SK-N-SH (cell line): ENCODE measurements around the gene HEPHL1. TPM values are rescaled to one million over a fixed set of nuclear protein-coding genes. Genes with fewer than 3 reads are reported as not detected.

ENCODE experiments used
- CTCF ChIA-PET: fragments of 300-600, 350-600 bp; formaldehyde crosslinking; extraction: SDS; loops from one replicate; lab custom pipeline; 2021; lab: Yijun Ruan, JAX
- POLR2A ChIA-PET: fragments of 350-600 bp; sonication (Branson Sonifier 250); formaldehyde crosslinking; extraction: SDS; loops from one replicate; lab custom pipeline; 2020; ENCODE audit warnings: antibody characterized with exemption, inconsistent platforms; lab: Yijun Ruan, JAX
- DNase-seq: peaks from one replicate; pipeline ENCODE4 v3.0.0; 2012
- H2AFZ ChIP-seq: fragments of 200-600 bp; sonication (generic); 2 replicates; pipeline ENCODE4 v1.8.1; 2016; ENCODE audit warnings: antibody characterized with exemption, mild to moderate bottlenecking, low read depth
- H3F3A ChIP-seq: fragments of 200-600 bp; sonication (generic); replicated peaks from 2 replicates; pipeline ENCODE3; 2016; ENCODE audit warnings: antibody characterized with exemption, mild to moderate bottlenecking; ENCODE audit not compliant: insufficient read depth
- H3K27ac ChIP-seq, 2 experiments: fragments of 200-500 bp in 1 of 2; fragments of 200-600 bp in 1 of 2; sonication (Bioruptor generic) in 1 of 2; sonication (generic), shearing (Covaris generic) in 1 of 2; 2 replicates each; pipeline versions ENCODE4 v1.5.1 to v1.6.1; 2014 to 2016; ENCODE audit warnings: low read depth in 2 of 2, inconsistent platforms in 1 of 2, low read length in 1 of 2, mild to moderate bottlenecking in 1 of 2, mixed read lengths in 1 of 2
- H3K27me3 ChIP-seq: fragments of 200-600 bp; sonication (generic), shearing (Covaris generic); 2 replicates; pipeline ENCODE4 v1.6.1; 2016; ENCODE audit warnings: mixed run types; ENCODE audit not compliant: insufficient read depth
- H3K36me3 ChIP-seq, 2 experiments: fragments of 200-500 bp in 1 of 2; fragments of 200-600 bp in 1 of 2; sonication (Bioruptor generic) in 1 of 2; sonication (generic) in 1 of 2; replicated peaks in 1 of 2; 2 replicates each; pipeline versions ENCODE3 to v1.5.1; 2014 to 2016; ENCODE audit warnings: low read length in 1 of 2, mild to moderate bottlenecking in 1 of 2; ENCODE audit not compliant: insufficient read depth in 2 of 2, control insufficient read depth in 1 of 2
- H3K4me1 ChIP-seq, 2 experiments: fragments of 200-500 bp in 1 of 2; fragments of 200-600 bp in 1 of 2; sonication (Bioruptor generic) in 1 of 2; sonication (generic), shearing (Covaris generic) in 1 of 2; 2 replicates each; pipeline versions ENCODE4 v1.5.1 to v1.6.1; 2014 to 2016; ENCODE audit warnings: low read depth in 1 of 2, low read length in 1 of 2, mixed run types in 1 of 2; ENCODE audit not compliant: insufficient read depth in 2 of 2, control insufficient read depth in 1 of 2
- H3K4me2 ChIP-seq: fragments of 200-600 bp; sonication (generic), shearing (Covaris generic); 2 replicates; pipeline ENCODE4 v1.6.1; 2017; ENCODE audit warnings: mixed run types
- H3K4me3 ChIP-seq, 2 experiments: fragments of 200-500 bp in 1 of 2; fragments of 200-600 bp in 1 of 2; sonication (Bioruptor generic) in 1 of 2; sonication (generic), shearing (Covaris generic) in 1 of 2; 2 replicates each; pipeline versions ENCODE4 v1.5.1 to v1.8.1; 2014 to 2016; ENCODE audit warnings: low read depth in 2 of 2, inconsistent platforms in 1 of 2, low read length in 1 of 2, mild to moderate bottlenecking in 1 of 2, mixed read lengths in 1 of 2, moderate library complexity in 1 of 2
- H3K79me2 ChIP-seq: fragments of 200-600 bp; sonication (generic); 2 replicates; pipeline ENCODE4 v1.8.1; 2017; ENCODE audit warnings: mild to moderate bottlenecking; ENCODE audit not compliant: insufficient read depth
- H3K9ac ChIP-seq: fragments of 200-600 bp; sonication (generic); 2 replicates; pipeline ENCODE4 v1.6.1; 2017; ENCODE audit warnings: mixed run types
- H3K9me2 ChIP-seq: fragments of 200-600 bp; sonication (generic); 2 replicates; pipeline ENCODE4 v1.6.1; 2017; ENCODE audit warnings: mixed run types
- H3K9me3 ChIP-seq: fragments of 200-600 bp; sonication (generic); 2 replicates; pipeline ENCODE4 v1.6.1; 2017; ENCODE audit warnings: mixed run types, mild to moderate bottlenecking, moderate library complexity
- H4K20me1 ChIP-seq: fragments of 200-600 bp; sonication (generic); 2 replicates; pipeline ENCODE4 v1.6.1; 2017; ENCODE audit warnings: mild to moderate bottlenecking, mixed run types; ENCODE audit not compliant: insufficient read depth
- ELF1 ChIP-seq: IDR thresholded peaks from 2 replicates; pipeline ENCODE4 v1.4.0; 2012
- FOXM1 ChIP-seq: IDR thresholded peaks from 2 replicates; pipeline ENCODE4 v1.4.0; 2012; ENCODE audit warnings: low read depth, mild to moderate bottlenecking
- GABPA ChIP-seq: IDR thresholded peaks from 2 replicates; pipeline ENCODE4 v1.4.0; 2012; ENCODE audit warnings: low read depth, mild to moderate bottlenecking
- GATA2 ChIP-seq: sonication (generic); formaldehyde crosslinking; IDR thresholded peaks from 2 replicates; pipeline ENCODE4 v1.5.0; 2020; ENCODE audit warnings: mild to moderate bottlenecking, missing genetic modification reagents
- MEF2A ChIP-seq: IDR thresholded peaks from 2 replicates; pipeline ENCODE4 v1.4.0; 2012; ENCODE audit warnings: low read depth, borderline replicate concordance
- MXI1 ChIP-seq: IDR thresholded peaks from 2 replicates; pipeline ENCODE4 v1.6.1; 2012; ENCODE audit warnings: mild to moderate bottlenecking, low read depth, low read length, improper control_type of control experiment
- POLR2AphosphoS5 ChIP-seq: IDR thresholded peaks from 2 replicates; pipeline ENCODE4 v1.6.1; 2012; ENCODE audit warnings: low read depth, low read length
- RAD21 ChIP-seq: IDR thresholded peaks from 2 replicates; pipeline ENCODE4 v1.6.1; 2012; ENCODE audit warnings: mild to moderate bottlenecking, low read length
- RCOR1 ChIP-seq: fragments of 150-350 bp; IDR thresholded peaks from 2 replicates; pipeline ENCODE4 v1.6.1; 2017; ENCODE audit warnings: antibody characterized with exemption, low read length
- RFX5 ChIP-seq: IDR thresholded peaks from 2 replicates; pipeline ENCODE4 v1.6.1; 2012; ENCODE audit warnings: mild to moderate bottlenecking, improper control_type of control experiment, low read length
- RXRA ChIP-seq: IDR thresholded peaks from 2 replicates; pipeline ENCODE4 v1.4.0; 2012; ENCODE audit warnings: low read depth, mild to moderate bottlenecking, borderline replicate concordance
- SMC3 ChIP-seq: IDR thresholded peaks from 2 replicates; pipeline ENCODE4 v1.6.1; 2012; ENCODE audit warnings: low read depth, low read length, improper control_type of control experiment
- TAF1 ChIP-seq: IDR thresholded peaks from 2 replicates; pipeline ENCODE4 v1.6.1; 2012; ENCODE audit warnings: low read depth, mild to moderate bottlenecking, low read length, moderate library complexity, borderline replicate concordance
- TEAD4 ChIP-seq: IDR thresholded peaks from 2 replicates; pipeline ENCODE4 v1.4.0; 2012; ENCODE audit warnings: mild to moderate bottlenecking, borderline replicate concordance; ENCODE audit not compliant: insufficient read depth
- YY1 ChIP-seq: IDR thresholded peaks from 2 replicates; pipeline ENCODE4 v1.4.0; 2012; ENCODE audit warnings: low read depth, mild to moderate bottlenecking
- WGBS: methylation state at CpG from one replicate; pipeline ENCODE4 v1.1.6; 2017; ENCODE audit warnings: low lambda C conversion rate; 5-methylcytosine and 5-hydroxymethylcytosine counted together
- polyA plus RNA-seq, 3 experiments: library from polyadenylated mRNA; depleted of rRNA; stranded (reverse); fragments of >200 nt; gene quantifications; 2 replicates each; pipeline ENCODE4 v1.2.3, GENCODE V29; 2012
- TF ChIP-seq, protein P1 (sequence below): fragments of 200-600 bp; sonication (generic); IDR thresholded peaks from 2 replicates; pipeline ENCODE4 v1.6.1; 2017; ENCODE audit warnings: antibody characterized with exemption, mild to moderate bottlenecking, moderate library complexity
- TF ChIP-seq, protein P2 (sequence below): IDR thresholded peaks from 2 replicates; pipeline ENCODE4 v1.6.1; 2012; ENCODE audit warnings: mild to moderate bottlenecking, low read depth, low read length, moderate library complexity
- TF ChIP-seq, protein P3 (sequence below): IDR thresholded peaks from 2 replicates; pipeline ENCODE4 v1.4.0; 2012; ENCODE audit warnings: low read depth, borderline replicate concordance
- TF ChIP-seq, protein P4 (sequence below): IDR thresholded peaks from 2 replicates; pipeline ENCODE4; 2012
- TF ChIP-seq, protein P5 (sequence below): fragments of 150-350 bp; IDR thresholded peaks from 2 replicates; pipeline ENCODE4 v1.6.1; 2017; ENCODE audit warnings: antibody characterized with exemption, low read length, low read depth, borderline replicate concordance

HEPHL1 gene
- polyA plus RNA-seq, 1 of the 3 experiments (the other 2 are of a cell fraction): not detected

DNA sequence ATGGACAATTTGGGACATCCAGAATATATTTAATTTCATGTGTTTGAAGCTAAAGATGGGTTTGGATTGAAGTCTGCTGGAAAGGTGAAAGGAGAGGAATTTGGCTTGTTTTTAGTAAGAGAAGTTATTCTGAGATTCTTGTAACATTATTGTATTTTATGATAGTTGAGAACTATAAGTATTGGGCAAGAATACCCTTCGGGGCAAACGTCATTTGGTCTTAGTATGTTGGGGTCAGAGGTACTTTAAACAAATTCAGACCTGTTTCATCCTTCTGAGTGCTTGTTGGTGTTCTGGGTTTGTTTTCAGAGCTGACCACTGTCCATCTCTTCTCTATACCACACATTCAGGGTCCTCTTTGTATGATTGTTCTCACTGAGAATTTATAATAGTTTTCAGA lies 127.0 kb downstream of the HEPHL1 start:
- Histone ChIP-seq H3K27me3 (no peaks in the 10 kb centered on the region), H3K4me3 (no peak overlapping the region), H3K4me2 (no peak overlapping the region), H3K9ac (no peak overlapping the region), H3K9me2 (no peaks in the 10 kb centered on the region), H3K4me1 (peaks cover 43 to 45% of the 10 kb centered on the region in 2 experiments), H4K20me1 (peaks cover 71% of the 10 kb centered on the region), H3K9me3 (no peaks in the 10 kb centered on the region), H3K79me2 (peaks cover 93% of the 10 kb centered on the region), H2AFZ (no peak overlapping the region), H3F3A (peaks cover 16% of the 10 kb centered on the region), H3K27ac (no peak overlapping the region; a peak in 1 of 4 replicates), H3K36me3 (no peaks in the 10 kb centered on the region)
- CTCF ChIA-PET: interaction anchor here (1.0 to 1.3 kb wide), 3 partner anchors 39 to 253 kb away, joined by 3 read pairs; no protein-coding TSS in a partner anchor
- POLR2A ChIA-PET: no interaction called here
- WGBS: 95% methylated on average over 2 of the region's 2 CpGs
- no peak for DNase-seq
- TF ChIP-seq RCOR1 (no peak), FOXM1 (no peak), MXI1 (no peak), GABPA (no peak), RAD21 (no peak), TAF1 (no peak), POLR2AphosphoS5 (no peak), GATA2 (CRISPR knock-in tag) (no peak), RFX5 (no peak), TEAD4 (no peak), RXRA (no peak), SMC3 (no peak), ELF1 (no peak), MEF2A (no peak), YY1 (no peak)
- TF ChIP-seq, protein P1, sequence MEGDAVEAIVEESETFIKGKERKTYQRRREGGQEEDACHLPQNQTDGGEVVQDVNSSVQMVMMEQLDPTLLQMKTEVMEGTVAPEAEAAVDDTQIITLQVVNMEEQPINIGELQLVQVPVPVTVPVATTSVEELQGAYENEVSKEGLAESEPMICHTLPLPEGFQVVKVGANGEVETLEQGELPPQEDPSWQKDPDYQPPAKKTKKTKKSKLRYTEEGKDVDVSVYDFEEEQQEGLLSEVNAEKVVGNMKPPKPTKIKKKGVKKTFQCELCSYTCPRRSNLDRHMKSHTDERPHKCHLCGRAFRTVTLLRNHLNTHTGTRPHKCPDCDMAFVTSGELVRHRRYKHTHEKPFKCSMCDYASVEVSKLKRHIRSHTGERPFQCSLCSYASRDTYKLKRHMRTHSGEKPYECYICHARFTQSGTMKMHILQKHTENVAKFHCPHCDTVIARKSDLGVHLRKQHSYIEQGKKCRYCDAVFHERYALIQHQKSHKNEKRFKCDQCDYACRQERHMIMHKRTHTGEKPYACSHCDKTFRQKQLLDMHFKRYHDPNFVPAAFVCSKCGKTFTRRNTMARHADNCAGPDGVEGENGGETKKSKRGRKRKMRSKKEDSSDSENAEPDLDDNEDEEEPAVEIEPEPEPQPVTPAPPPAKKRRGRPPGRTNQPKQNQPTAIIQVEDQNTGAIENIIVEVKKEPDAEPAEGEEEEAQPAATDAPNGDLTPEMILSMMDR: no peak
- TF ChIP-seq, protein P2, sequence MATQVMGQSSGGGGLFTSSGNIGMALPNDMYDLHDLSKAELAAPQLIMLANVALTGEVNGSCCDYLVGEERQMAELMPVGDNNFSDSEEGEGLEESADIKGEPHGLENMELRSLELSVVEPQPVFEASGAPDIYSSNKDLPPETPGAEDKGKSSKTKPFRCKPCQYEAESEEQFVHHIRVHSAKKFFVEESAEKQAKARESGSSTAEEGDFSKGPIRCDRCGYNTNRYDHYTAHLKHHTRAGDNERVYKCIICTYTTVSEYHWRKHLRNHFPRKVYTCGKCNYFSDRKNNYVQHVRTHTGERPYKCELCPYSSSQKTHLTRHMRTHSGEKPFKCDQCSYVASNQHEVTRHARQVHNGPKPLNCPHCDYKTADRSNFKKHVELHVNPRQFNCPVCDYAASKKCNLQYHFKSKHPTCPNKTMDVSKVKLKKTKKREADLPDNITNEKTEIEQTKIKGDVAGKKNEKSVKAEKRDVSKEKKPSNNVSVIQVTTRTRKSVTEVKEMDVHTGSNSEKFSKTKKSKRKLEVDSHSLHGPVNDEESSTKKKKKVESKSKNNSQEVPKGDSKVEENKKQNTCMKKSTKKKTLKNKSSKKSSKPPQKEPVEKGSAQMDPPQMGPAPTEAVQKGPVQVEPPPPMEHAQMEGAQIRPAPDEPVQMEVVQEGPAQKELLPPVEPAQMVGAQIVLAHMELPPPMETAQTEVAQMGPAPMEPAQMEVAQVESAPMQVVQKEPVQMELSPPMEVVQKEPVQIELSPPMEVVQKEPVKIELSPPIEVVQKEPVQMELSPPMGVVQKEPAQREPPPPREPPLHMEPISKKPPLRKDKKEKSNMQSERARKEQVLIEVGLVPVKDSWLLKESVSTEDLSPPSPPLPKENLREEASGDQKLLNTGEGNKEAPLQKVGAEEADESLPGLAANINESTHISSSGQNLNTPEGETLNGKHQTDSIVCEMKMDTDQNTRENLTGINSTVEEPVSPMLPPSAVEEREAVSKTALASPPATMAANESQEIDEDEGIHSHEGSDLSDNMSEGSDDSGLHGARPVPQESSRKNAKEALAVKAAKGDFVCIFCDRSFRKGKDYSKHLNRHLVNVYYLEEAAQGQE: no peak
- TF ChIP-seq, protein P3, sequence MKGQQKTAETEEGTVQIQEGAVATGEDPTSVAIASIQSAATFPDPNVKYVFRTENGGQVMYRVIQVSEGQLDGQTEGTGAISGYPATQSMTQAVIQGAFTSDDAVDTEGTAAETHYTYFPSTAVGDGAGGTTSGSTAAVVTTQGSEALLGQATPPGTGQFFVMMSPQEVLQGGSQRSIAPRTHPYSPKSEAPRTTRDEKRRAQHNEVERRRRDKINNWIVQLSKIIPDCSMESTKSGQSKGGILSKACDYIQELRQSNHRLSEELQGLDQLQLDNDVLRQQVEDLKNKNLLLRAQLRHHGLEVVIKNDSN: no peak
- TF ChIP-seq, protein P4, sequence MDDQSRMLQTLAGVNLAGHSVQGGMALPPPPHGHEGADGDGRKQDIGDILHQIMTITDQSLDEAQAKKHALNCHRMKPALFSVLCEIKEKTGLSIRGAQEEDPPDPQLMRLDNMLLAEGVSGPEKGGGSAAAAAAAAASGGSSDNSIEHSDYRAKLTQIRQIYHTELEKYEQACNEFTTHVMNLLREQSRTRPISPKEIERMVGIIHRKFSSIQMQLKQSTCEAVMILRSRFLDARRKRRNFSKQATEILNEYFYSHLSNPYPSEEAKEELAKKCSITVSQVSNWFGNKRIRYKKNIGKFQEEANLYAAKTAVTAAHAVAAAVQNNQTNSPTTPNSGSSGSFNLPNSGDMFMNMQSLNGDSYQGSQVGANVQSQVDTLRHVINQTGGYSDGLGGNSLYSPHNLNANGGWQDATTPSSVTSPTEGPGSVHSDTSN: no peak
- TF ChIP-seq, protein P5, sequence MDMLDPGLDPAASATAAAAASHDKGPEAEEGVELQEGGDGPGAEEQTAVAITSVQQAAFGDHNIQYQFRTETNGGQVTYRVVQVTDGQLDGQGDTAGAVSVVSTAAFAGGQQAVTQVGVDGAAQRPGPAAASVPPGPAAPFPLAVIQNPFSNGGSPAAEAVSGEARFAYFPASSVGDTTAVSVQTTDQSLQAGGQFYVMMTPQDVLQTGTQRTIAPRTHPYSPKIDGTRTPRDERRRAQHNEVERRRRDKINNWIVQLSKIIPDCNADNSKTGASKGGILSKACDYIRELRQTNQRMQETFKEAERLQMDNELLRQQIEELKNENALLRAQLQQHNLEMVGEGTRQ: no peak
